ENCODE data around the gene FBXO28.

Gene FBXO28

DNA sequence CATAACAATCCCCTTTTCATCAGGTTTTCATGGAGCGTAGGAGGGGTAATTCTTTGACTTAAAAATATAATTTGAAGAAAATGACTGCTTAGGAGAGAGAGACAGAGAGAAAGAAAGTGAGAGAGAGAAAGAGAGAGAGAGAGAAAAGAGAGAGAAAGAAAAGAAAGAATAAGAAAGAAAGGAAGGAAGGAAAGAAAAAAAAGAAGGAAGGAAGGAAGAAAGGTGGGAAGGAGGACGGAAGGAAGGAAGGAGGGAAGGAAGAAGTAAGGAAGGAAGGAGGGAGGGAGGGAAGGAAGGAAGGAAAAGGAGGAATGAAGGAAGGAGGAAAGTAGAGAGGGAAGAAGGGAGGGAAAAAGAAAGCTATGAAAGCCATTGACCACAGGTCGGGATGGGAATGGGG is 58.3 kb downstream of the FBXO28 start:
- Histone ChIP-seq H3K9me3 (ENCODE audit: insufficient read depth, low read depth, low read length) (no peaks in the 10 kb centered on the region), H3K4me2 (ENCODE audit: low read depth, low read length, poor library complexity, severe bottlenecking) (no peak overlapping the region)

DNA sequence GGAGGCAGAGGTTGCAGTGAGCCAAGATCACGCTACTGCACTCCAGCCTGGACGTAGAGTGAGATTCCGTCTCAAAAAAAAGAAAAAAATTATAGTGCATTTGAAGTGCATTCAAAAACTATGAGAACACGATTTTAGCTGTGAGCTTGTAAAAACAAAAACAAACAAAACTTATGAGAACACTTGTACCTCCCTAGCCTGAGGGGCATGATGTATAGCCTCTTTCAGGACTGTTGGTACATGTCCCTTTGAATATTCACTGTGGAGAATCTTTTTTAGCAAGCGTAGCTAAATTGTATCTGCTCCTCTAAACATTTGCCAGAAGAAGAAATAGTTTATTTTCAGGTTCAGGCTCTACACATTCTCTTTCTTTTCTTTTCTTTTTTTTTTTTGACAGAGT is 59.6 kb downstream of the FBXO28 start:
- no peaks in the 10 kb centered on the region for H3K27me3 ChIP-seq (ENCODE audit: insufficient read depth, low read length, poor library complexity, severe bottlenecking)
- 0 out of 2 replicates have a peak, but pooled peaks cover 2% of the 10 kb centered on the region for H3F3A ChIP-seq (ENCODE audit: low read depth)
- no peaks in the 10 kb centered on the region for H3K9me2 ChIP-seq (replicated peaks; ENCODE audit: low read depth, low read length)
- TF ChIP-seq EZH2phosphoT487 (IDR thresholded peaks at IDR 0.05; ENCODE audit: borderline replicate concordance) = no peak
- TF ChIP-seq, protein P1, sequence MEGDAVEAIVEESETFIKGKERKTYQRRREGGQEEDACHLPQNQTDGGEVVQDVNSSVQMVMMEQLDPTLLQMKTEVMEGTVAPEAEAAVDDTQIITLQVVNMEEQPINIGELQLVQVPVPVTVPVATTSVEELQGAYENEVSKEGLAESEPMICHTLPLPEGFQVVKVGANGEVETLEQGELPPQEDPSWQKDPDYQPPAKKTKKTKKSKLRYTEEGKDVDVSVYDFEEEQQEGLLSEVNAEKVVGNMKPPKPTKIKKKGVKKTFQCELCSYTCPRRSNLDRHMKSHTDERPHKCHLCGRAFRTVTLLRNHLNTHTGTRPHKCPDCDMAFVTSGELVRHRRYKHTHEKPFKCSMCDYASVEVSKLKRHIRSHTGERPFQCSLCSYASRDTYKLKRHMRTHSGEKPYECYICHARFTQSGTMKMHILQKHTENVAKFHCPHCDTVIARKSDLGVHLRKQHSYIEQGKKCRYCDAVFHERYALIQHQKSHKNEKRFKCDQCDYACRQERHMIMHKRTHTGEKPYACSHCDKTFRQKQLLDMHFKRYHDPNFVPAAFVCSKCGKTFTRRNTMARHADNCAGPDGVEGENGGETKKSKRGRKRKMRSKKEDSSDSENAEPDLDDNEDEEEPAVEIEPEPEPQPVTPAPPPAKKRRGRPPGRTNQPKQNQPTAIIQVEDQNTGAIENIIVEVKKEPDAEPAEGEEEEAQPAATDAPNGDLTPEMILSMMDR (conservative IDR thresholded peaks at IDR 0.05; ENCODE audit: low read length) = no peak
- no peak overlapping the region for H3K9ac ChIP-seq (ENCODE audit: low read depth, low read length, poor library complexity, severe bottlenecking)
- H3K9me3 ChIP-seq (ENCODE audit: insufficient read depth, low read depth, low read length) = no peaks in the 10 kb centered on the region
- H4K20me1 ChIP-seq (ENCODE audit: insufficient read depth, low read length, poor library complexity, severe bottlenecking) = no peaks in the 10 kb centered on the region
- no peak overlapping the region for H3K4me3 ChIP-seq (ENCODE audit: low read length, poor library complexity, severe bottlenecking)
- H3K4me1 ChIP-seq (ENCODE audit: insufficient read depth, low read length, poor library complexity, severe bottlenecking) = peaks cover 19% of the 10 kb centered on the region
- no peaks in the 10 kb centered on the region for H3K79me2 ChIP-seq (ENCODE audit: insufficient read depth, low read length)
- H2AFZ ChIP-seq (ENCODE audit: low read length) = no peak overlapping the region
- H3K36me3 ChIP-seq (ENCODE audit: insufficient read depth, low read length) = no peaks in the 10 kb centered on the region
- H3K4me2 ChIP-seq (ENCODE audit: low read depth, low read length, poor library complexity, severe bottlenecking) = no peak overlapping the region

More for the DNA sequence above, 58.3 kb downstream of the FBXO28 start:
- Histone ChIP-seq H3F3A (ENCODE audit: low read depth) (0 out of 2 replicates have a peak, but pooled peaks cover 2% of the 10 kb centered on the region), H3K4me1 (ENCODE audit: insufficient read depth, low read length, poor library complexity, severe bottlenecking) (peaks cover 19% of the 10 kb centered on the region), H3K36me3 (ENCODE audit: insufficient read depth, low read length) (no peaks in the 10 kb centered on the region), H4K20me1 (ENCODE audit: insufficient read depth, low read length, poor library complexity, severe bottlenecking) (no peaks in the 10 kb centered on the region), H3K9me2 (replicated peaks; ENCODE audit: low read depth, low read length) (no peaks in the 10 kb centered on the region), H3K9ac (ENCODE audit: low read depth, low read length, poor library complexity, severe bottlenecking) (no peak overlapping the region), H2AFZ (ENCODE audit: low read length) (no peak overlapping the region), H3K27me3 (ENCODE audit: insufficient read depth, low read length, poor library complexity, severe bottlenecking) (no peaks in the 10 kb centered on the region), H3K79me2 (ENCODE audit: insufficient read depth, low read length) (no peaks in the 10 kb centered on the region), H3K4me3 (ENCODE audit: low read length, poor library complexity, severe bottlenecking) (no peak overlapping the region)
- TF ChIP-seq, protein P1 (conservative IDR thresholded peaks at IDR 0.05; ENCODE audit: low read length) = no peak
- TF ChIP-seq EZH2phosphoT487 (IDR thresholded peaks at IDR 0.05; ENCODE audit: borderline replicate concordance) = no peak

DNA sequence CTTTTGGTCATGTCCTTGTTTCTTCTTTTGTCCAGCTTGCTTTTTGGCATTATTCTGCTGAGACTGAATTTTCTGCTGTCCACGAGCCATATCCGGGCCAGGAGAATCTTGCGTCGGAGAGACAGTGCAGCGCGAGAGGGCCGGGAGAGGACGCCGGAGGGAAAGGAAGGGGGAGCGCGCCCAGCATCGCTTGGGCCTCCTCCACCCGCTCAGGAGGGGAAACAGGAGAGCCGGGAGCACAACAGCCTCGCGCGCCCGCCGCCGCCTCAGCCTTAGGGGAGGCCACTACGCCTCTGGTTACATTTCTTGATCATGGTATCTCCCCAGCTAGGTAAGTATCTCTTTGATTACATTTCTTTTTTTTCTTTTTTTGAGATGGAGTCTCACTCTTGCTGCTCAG is 61.7 kb downstream of the FBXO28 start:
- H3K4me3 ChIP-seq (ENCODE audit: low read length, poor library complexity, severe bottlenecking) = no peak overlapping the region
- no peaks in the 10 kb centered on the region for H3K27me3 ChIP-seq (ENCODE audit: insufficient read depth, low read length, poor library complexity, severe bottlenecking)
- no peak overlapping the region for H3K4me2 ChIP-seq (ENCODE audit: low read depth, low read length, poor library complexity, severe bottlenecking)
- no peak overlapping the region for H2AFZ ChIP-seq (ENCODE audit: low read length)
- no peaks in the 10 kb centered on the region for H3F3A ChIP-seq (ENCODE audit: low read depth)
- no peaks in the 10 kb centered on the region for H3K9me3 ChIP-seq (ENCODE audit: insufficient read depth, low read depth, low read length)
- no peaks in the 10 kb centered on the region for H3K9me2 ChIP-seq (replicated peaks; ENCODE audit: low read depth, low read length)
- no peaks in the 10 kb centered on the region for H4K20me1 ChIP-seq (ENCODE audit: insufficient read depth, low read length, poor library complexity, severe bottlenecking)
- TF ChIP-seq EZH2phosphoT487 (IDR thresholded peaks at IDR 0.05; ENCODE audit: borderline replicate concordance) = no peak
- TF ChIP-seq, protein P1 (conservative IDR thresholded peaks at IDR 0.05; ENCODE audit: low read length) = no peak
- H3K79me2 ChIP-seq (ENCODE audit: insufficient read depth, low read length) = no peaks in the 10 kb centered on the region
- no peak overlapping the region for H3K9ac ChIP-seq (ENCODE audit: low read depth, low read length, poor library complexity, severe bottlenecking)
- H3K4me1 ChIP-seq (ENCODE audit: insufficient read depth, low read length, poor library complexity, severe bottlenecking) = peaks cover under 1% of the 10 kb centered on the region
- no peaks in the 10 kb centered on the region for H3K36me3 ChIP-seq (ENCODE audit: insufficient read depth, low read length)
